Measurements from ENCODE around the gene DNAJA1.

Gene DNAJA1

GRCh38 chr9:33044162-33044673 lies 19.1 kb downstream of the DNAJA1 start:
- H3K27me3 Mint-ChIP-seq (ENCODE audit: low read depth), result no peaks in the 10 kb centered on the region
- no peaks in the 10 kb centered on the region for H3K9me3 Mint-ChIP-seq
- H3K4me1 Mint-ChIP-seq (ENCODE audit: low read depth), result peaks cover 19% of the 10 kb centered on the region
- peak overlapping the region; percentile 79 for H3K4me3 Mint-ChIP-seq
- peaks cover 29% of the 10 kb centered on the region for H3K36me3 Mint-ChIP-seq (ENCODE audit: low read depth)
- H3K27ac Mint-ChIP-seq, result peak overlapping the region; percentile 65

DNA sequence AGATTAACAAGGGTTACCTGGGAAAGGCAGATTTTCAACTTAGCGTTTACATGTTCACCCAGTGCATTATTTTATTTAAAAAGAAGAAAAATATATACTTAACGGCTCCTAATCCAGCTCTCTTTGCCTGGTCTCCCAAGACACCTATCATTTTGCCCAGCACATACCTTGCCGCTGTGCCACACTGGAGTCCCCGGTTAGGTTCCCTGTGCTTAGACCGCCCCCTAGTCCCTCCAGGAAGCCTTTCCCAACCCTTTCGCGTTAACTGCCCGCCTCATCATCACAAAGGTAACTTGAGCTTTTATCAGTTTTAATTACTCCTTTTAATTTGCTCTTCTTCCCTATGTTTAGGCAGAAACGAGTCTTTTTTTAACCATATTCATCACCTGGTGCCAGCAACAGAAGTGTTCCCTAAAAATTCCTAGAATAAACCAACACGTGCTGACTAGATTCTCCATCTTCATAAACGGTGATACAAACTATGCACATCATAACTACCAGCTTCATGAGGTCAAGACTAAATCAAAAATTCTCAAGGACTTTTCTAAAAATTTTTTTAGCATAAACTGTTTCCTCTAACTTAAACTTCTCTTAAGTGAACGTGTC lies 19.7 kb downstream of the DNAJA1 start:
- Mint-ChIP-seq H3K9me3 (no peaks in the 10 kb centered on the region), H3K27ac (peak overlapping the region; percentile 65), H3K4me3 (peak overlapping the region; percentile 79), H3K27me3 (ENCODE audit: low read depth) (no peaks in the 10 kb centered on the region), H3K4me1 (ENCODE audit: low read depth) (peaks cover 21% of the 10 kb centered on the region), H3K36me3 (ENCODE audit: low read depth) (peaks cover 32% of the 10 kb centered on the region)

DNA sequence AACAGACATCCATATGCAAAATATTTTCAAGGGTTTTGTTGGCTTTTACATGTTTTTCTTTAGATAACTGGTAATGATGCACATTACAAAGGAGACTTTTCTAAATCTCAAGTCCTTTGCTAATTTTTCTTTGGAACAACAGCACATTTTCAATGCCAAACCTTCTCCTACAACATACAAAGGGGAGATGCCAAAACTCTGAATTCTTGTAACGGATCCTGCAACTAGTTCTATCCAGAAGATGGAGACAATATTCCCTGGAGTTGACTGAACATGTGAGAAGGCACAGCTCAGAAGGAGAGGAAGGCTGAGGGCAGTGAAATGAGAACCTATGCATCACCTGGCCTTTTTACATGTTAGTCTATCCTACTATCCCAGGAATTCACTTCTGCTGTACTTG lies 21.0 kb downstream of the DNAJA1 start:
- Mint-ChIP-seq H3K4me3 (no peak overlapping the region), H3K27me3 (ENCODE audit: low read depth) (no peaks in the 10 kb centered on the region), H3K36me3 (ENCODE audit: low read depth) (peaks cover 36% of the 10 kb centered on the region), H3K27ac (no peak overlapping the region), H3K9me3 (no peaks in the 10 kb centered on the region), H3K4me1 (ENCODE audit: low read depth) (peaks cover 22% of the 10 kb centered on the region)

GRCh38 chr9:33048054-33048465 lies 23.0 kb downstream of the DNAJA1 start:
- Mint-ChIP-seq H3K36me3 (ENCODE audit: low read depth) (peaks cover 40% of the 10 kb centered on the region), H3K4me3 (no peak overlapping the region), H3K27me3 (ENCODE audit: low read depth) (no peaks in the 10 kb centered on the region), H3K9me3 (no peaks in the 10 kb centered on the region), H3K27ac (no peak overlapping the region), H3K4me1 (ENCODE audit: low read depth) (peaks cover 21% of the 10 kb centered on the region)

DNA sequence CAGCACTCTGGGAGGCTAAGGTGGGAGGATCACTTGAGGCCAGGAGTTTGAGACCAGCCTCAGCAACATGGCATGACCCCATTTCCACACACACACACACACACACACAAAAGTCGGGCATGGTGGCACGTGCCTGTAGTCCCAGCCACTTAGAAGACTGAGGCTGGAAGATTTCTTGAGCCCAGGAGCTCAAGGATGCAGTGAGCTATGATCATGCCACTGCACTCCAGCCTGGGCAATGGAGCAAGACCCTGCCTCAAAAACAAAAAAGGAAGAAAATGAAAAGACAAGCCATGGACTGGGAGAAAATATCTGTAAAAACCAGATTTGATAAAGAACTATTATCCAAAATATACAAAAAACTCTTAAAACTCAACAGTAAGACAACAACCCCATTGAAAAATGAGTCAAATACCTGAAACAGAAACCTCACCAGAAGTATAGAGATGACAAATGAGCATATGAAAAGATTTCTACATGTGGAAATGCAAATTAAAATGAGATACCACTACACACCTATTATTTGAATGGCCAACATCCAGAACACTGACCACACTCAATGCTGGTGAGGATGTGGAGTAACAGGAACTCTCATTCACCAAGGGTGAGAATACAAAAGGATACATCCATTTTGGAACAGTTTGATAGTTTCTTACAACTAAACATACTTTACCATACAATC lies 24.7 kb downstream of the DNAJA1 start:
- Mint-ChIP-seq H3K9me3 (no peaks in the 10 kb centered on the region), H3K36me3 (ENCODE audit: low read depth) (peaks cover 44% of the 10 kb centered on the region), H3K27ac (no peak overlapping the region), H3K27me3 (ENCODE audit: low read depth) (no peaks in the 10 kb centered on the region), H3K4me3 (no peak overlapping the region), H3K4me1 (ENCODE audit: low read depth) (peaks cover 8% of the 10 kb centered on the region)

DNA sequence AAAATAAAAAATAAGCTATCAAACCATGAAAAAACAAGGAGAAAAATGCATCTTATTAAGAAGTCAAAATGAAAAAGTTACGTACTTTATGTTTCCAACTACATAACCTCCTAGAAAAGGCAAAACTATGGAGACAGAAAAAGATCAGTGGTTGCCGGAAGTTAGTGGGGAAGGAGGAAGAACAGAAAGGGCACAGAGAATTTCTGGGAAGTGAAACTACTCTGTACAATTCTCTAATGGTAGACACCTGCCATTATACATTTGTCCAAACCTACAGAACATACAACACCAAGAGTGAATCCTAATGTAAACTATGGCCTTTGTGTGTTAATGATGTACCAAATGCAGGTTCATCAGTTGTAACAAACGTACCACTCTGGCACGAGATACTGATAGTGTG lies 26.1 kb downstream of the DNAJA1 start:
- H3K27me3 Mint-ChIP-seq (ENCODE audit: low read depth), result no peaks in the 10 kb centered on the region
- no peaks in the 10 kb centered on the region for H3K9me3 Mint-ChIP-seq
- peaks cover 5% of the 10 kb centered on the region for H3K4me1 Mint-ChIP-seq (ENCODE audit: low read depth)
- H3K36me3 Mint-ChIP-seq (ENCODE audit: low read depth), result peaks cover 46% of the 10 kb centered on the region
- no peak overlapping the region for H3K27ac Mint-ChIP-seq
- no peak overlapping the region for H3K4me3 Mint-ChIP-seq

GRCh38 chr9:33065157-33066076 lies 40.3 kb downstream of the DNAJA1 start:
- no peaks in the 10 kb centered on the region for H3K9me3 Mint-ChIP-seq
- H3K4me3 Mint-ChIP-seq, result no peak overlapping the region
- no peaks in the 10 kb centered on the region for H3K27me3 Mint-ChIP-seq (ENCODE audit: low read depth)
- H3K4me1 Mint-ChIP-seq (ENCODE audit: low read depth), result peaks cover 16% of the 10 kb centered on the region
- H3K36me3 Mint-ChIP-seq (ENCODE audit: low read depth), result peaks cover 42% of the 10 kb centered on the region
- peak overlapping the region; percentile 11 for H3K27ac Mint-ChIP-seq

GRCh38 chr9:33068991-33069390 lies 43.9 kb downstream of the DNAJA1 start:
- no peaks in the 10 kb centered on the region for H3K9me3 Mint-ChIP-seq
- no peak overlapping the region for H3K4me3 Mint-ChIP-seq
- no peaks in the 10 kb centered on the region for H3K27me3 Mint-ChIP-seq (ENCODE audit: low read depth)
- H3K27ac Mint-ChIP-seq, result no peak overlapping the region
- peaks cover 24% of the 10 kb centered on the region for H3K4me1 Mint-ChIP-seq (ENCODE audit: low read depth)
- peaks cover 53% of the 10 kb centered on the region for H3K36me3 Mint-ChIP-seq (ENCODE audit: low read depth)

GRCh38 chr9:33076046-33077004 lies 51.3 kb downstream of the DNAJA1 start, which contains the start of gene SMU1:
Gene SMU1, minus strand, starts transcription at chr9:33076674. Its CDS starts 66 bp downstream, at chr9:33076608.
- Mint-ChIP-seq H3K27ac (peak within 1 kb of the TSS; percentile 99), H3K4me3 (peak within 1 kb of the TSS; percentile 98), H3K9me3 (no peaks in the 10 kb centered on the region), H3K4me1 (ENCODE audit: low read depth) (peaks cover 25% of the 10 kb centered on the region), H3K27me3 (ENCODE audit: low read depth) (no peaks in the 10 kb centered on the region), H3K36me3 (ENCODE audit: low read depth) (peaks cover 22% of the 10 kb centered on the region)

DNA sequence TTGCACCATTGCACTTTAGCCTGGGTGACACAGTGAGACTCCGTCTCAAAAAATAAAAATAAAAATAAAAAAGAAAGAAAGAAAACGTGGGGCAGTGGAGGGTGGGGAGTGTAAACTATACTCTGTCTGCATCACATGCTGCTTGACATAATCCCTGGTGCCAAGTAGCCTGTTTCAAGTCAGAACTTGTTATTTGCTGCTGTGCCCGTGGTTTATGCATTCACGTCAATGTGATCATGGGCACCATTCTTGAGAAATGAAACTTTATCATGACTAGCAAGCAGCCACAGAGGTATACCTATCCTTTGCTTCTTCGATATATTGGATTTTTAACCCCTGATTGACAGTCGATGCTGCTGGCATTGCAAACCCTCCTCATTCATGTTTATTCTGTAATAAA lies 55.5 kb downstream of the DNAJA1 start:
- H3K36me3 Mint-ChIP-seq (ENCODE audit: low read depth), result peaks cover 2% of the 10 kb centered on the region
- no peaks in the 10 kb centered on the region for H3K9me3 Mint-ChIP-seq
- peaks cover 39% of the 10 kb centered on the region for H3K4me1 Mint-ChIP-seq (ENCODE audit: low read depth)
- no peak overlapping the region for H3K27ac Mint-ChIP-seq
- H3K27me3 Mint-ChIP-seq (ENCODE audit: low read depth), result no peaks in the 10 kb centered on the region
- H3K4me3 Mint-ChIP-seq, result no peak overlapping the region

DNA sequence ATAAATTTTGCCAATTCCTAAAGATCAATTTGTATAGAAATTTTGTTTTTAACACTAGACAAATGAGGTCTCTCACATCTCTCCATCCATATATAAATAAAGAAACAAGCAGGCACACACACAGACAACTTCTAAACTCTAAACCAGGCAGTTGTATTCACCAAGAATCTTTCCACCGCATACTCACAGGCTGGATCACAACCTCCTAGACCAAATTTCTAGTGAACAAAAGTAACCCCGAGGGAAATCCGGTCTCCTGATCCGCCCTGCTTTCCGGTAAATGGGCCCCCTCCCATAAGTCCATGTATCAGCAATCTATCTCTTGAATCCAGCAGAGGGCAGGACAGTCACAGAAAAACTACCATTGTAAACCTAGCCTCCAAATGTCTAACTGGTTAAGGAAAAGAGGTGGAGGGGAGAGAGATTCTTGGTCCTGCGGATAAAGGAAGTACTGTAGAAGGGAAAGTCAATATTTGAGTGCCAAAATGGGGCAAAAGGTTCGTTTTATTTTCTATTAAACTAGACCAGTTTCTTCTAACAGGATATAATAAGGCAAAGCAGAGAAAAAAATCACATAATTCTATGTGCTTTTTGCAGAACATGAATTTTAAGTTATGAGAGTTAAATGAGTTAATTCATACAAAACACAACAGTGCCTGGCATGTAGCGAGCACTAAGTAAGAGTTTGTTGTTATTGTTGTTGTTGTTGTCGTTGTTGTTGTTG lies 56.2 kb downstream of the DNAJA1 start:
- Mint-ChIP-seq H3K9me3 (no peaks in the 10 kb centered on the region), H3K27ac (no peak overlapping the region), H3K4me3 (no peak overlapping the region), H3K4me1 (ENCODE audit: low read depth) (peaks cover 37% of the 10 kb centered on the region), H3K27me3 (ENCODE audit: low read depth) (no peaks in the 10 kb centered on the region), H3K36me3 (ENCODE audit: low read depth) (peaks cover 2% of the 10 kb centered on the region)

GRCh38 chr9:33082128-33082527 lies 57.1 kb downstream of the DNAJA1 start:
- H3K27me3 Mint-ChIP-seq (ENCODE audit: low read depth), result no peaks in the 10 kb centered on the region
- H3K9me3 Mint-ChIP-seq, result no peaks in the 10 kb centered on the region
- H3K36me3 Mint-ChIP-seq (ENCODE audit: low read depth), result no peaks in the 10 kb centered on the region
- H3K4me3 Mint-ChIP-seq, result peak overlapping the region; percentile 14
- H3K27ac Mint-ChIP-seq, result peak overlapping the region; percentile 58
- H3K4me1 Mint-ChIP-seq (ENCODE audit: low read depth), result peaks cover 32% of the 10 kb centered on the region
